VCaP (cell line): Measurements from ENCODE around the gene SPATA46.

ENCODE experiments used
- H3K27ac ChIP-seq: fragments of 450-650 bp; 2 replicates; pipeline ENCODE4 v1.5.1; 2017
- CTCF ChIP-seq: fragments of 450-650 bp; conservative IDR thresholded peaks from 2 replicates; pipeline ENCODE4 v1.5.1; 2017; ENCODE audit warnings: mild to moderate bottlenecking, moderate library complexity

The SPATA46 gene

DNA sequence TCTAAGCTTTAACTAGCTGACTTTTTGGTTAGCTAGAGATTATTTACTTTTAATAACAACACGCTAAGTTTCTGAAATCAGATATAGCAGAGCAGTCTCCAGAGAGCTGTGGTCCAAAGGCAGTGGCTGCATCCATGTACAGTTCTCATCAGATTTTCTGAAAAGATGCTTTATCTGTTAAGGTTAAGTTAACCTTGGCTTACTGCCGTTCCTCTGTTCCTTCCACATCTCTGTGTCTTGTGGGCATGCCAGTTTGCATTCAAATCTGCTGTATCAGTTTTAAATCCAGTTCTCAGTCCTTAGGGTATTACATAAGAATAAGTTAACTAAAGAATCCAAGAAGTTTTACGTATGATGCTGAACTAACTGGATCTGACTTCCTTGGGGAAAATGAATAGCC lies 46.8 kb downstream of the SPATA46 start:
- TF ChIP-seq CTCF, result no peak
- H3K27ac ChIP-seq, result no peak overlapping the region

DNA sequence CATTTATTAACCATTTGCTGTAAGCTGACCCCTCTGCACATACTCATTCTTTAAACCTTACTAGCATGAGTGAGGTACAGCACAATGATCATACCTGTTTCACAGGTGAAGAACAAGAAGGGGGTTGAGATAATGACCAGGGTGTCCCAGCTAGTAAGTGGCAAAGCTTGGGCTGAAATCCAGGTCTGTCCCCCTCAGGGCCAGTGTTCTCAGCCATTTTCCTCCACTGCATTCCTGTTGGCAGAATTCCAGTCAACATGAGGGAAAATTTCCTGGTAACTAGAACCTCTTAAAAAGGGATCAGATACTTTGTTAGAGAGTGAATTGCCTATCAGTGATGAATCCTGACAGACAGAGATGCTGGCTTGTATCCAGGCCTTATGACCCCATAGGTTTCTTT lies 48.1 kb downstream of the SPATA46 start:
- TF ChIP-seq CTCF, result no peak
- no peak overlapping the region for H3K27ac ChIP-seq

GRCh38 chr1:162327788-162328165 lies 48.9 kb downstream of the SPATA46 start:
- no peak for TF ChIP-seq CTCF

DNA sequence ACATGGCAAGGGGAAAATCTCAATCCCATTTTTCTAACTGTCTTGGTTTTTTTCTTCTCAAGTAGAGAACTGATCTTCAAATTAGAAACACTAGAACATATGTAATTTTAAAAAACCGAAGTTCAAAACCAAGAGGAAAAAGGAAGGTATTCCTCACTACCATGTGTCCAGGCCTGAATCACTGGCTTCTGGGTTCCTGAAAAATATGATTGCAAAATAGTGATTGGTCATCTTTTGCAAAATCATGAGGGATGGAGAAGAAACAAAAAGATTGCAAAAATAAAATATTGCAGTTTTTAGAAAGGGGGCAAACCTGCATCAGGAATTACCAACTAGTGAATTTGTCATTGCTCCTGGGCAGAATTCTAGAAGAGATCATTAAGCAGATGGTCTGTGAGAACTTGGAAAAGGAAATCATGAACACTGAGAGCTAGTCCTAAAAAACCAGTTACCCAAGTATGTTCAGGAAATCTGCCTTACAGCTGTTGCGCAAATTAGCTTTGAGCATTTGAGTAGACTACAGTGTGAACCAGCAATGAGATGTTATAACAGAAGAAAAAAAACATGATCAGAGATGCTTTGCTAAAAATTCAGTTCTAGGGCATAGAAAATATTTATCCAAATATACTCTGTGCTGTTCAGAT lies 49.4 kb downstream of the SPATA46 start:
- TF ChIP-seq CTCF, result no peak
- H3K27ac ChIP-seq, result no peak overlapping the region

More at GRCh38 chr1:162327788-162328165, 48.9 kb downstream of the SPATA46 start:
- no peak overlapping the region for H3K27ac ChIP-seq

DNA sequence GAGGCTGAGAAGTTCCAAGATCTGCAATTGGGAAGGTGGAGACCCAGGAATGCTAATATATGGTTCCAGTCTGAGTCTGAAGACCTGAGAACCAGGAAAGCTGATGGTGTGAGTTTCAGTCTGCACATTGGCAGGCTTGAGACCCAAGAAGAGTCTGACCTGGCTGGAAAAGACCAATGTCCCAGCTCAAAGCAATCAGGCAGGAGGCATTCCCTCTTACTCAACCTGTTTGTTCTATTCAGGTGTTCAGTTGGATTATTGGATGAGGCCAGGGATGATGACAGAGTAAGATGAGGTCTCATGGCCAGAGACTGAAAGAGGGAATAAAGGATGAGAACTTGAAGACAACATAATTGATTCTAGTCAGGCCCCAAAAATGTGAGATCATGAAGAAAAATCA lies 50.1 kb downstream of the SPATA46 start:
- no peak for TF ChIP-seq CTCF
- no peak overlapping the region for H3K27ac ChIP-seq

GRCh38 chr1:162324396-162324795 lies 52.3 kb downstream of the SPATA46 start:
- no peak for TF ChIP-seq CTCF
- no peak overlapping the region for H3K27ac ChIP-seq
